Superior temporal gyrus (tissue), 1 donor: Measurements from ENCODE around the gene CCHCR1.

Source experiments
- DNase-seq: peaks from one replicate; pipeline ENCODE4 v3.0.0-alpha.2; 2016; ENCODE audit errors: extremely low spot score

Gene CCHCR1

GRCh38 chr6:31129130-31129529 is 28.5 kb downstream of the CCHCR1 start:
- no peak for DNase-seq

DNA sequence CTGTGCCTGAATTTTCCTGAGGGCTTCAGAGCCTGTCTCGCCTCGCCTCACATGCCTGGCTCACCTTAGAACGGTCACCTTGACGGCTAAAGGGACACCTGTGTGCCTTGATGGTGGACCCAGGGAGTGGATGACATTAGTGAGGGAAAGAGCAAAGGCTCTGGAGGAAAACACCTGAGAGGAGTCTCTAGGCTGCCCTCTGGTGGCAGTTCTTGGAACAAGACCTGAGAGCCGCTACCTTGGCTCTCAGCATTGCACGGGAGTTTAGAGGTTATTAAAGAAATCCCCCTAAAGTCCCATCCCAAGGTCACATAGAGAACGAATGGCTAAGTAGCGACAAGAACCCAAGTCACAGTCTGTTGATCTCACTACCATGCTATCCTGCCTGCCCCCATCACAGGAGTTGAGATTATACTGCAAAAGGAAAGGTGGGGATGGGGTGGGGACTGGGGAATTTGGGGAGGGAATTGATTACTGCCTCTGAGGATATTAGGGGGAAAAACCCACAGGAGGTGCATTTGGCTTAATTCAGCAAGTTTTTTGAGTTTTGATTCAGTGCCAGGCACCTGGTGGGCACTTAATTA is 29.4 kb downstream of the CCHCR1 start:
- DNase-seq: peak; percentile 69

GRCh38 chr6:31126396-31127175 is 31.0 kb downstream of the CCHCR1 start:
- DNase-seq: no peak

DNA sequence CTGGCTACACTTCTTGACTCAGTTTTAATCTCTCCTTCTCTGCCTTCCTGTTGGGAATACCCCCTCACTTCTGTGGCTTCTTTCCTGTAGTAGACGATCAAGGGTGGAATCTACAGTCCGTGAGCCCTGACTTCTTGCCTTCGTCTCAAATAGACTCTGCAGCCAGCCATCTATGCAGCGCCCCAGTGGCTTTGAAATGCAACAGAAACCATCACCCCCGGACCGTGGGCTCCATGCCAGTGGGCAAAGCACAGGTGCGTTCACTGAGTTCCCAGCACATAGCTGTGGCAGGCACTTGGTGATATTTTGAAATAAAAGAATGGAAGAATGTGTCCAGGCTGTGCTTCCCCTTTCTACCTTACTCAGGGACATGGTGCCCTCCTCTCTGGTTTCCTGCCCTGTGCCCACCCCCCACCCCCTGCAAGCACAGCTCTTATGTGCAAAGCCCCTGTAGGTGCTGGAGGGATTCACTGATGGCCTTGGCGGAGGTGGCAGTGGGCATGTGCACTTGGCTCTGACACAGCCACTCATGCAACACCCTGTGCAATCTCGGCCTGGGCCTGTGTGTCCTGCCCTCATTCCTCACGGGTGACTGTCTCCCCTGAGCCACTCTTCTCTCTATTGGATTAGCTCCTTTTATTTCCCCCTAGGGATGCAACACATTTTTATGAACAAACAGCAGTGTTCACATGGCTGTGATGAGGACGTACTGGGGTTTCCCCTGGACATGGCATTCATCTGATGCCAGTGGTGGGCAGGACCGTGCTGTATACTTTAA is 31.8 kb downstream of the CCHCR1 start:
- no peak for DNase-seq

DNA sequence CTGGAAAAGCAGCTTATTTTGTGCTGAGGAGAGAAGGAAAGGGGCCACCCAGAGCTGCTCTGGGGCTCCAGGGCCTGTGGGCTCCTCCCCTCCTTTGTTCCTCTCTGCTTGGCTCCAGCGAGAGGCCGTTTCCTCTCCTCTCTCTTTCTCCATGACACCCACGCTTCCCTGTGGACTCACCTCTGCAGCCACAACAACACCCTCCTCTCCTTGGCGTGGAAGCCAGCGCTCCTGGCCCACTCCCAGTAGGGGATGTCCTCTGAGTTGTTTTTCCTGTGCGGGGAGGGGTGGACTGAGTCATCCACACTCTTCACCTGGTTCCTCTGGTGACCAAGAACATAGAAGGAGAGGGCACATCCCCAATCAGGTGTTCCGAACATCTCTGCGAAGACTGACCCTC is 32.4 kb downstream of the CCHCR1 start:
- no peak for DNase-seq

- DNase-seq: no peak
Observed at GRCh38 chr6:31122791-31123706, 34.6 kb downstream of the CCHCR1 start.

DNA sequence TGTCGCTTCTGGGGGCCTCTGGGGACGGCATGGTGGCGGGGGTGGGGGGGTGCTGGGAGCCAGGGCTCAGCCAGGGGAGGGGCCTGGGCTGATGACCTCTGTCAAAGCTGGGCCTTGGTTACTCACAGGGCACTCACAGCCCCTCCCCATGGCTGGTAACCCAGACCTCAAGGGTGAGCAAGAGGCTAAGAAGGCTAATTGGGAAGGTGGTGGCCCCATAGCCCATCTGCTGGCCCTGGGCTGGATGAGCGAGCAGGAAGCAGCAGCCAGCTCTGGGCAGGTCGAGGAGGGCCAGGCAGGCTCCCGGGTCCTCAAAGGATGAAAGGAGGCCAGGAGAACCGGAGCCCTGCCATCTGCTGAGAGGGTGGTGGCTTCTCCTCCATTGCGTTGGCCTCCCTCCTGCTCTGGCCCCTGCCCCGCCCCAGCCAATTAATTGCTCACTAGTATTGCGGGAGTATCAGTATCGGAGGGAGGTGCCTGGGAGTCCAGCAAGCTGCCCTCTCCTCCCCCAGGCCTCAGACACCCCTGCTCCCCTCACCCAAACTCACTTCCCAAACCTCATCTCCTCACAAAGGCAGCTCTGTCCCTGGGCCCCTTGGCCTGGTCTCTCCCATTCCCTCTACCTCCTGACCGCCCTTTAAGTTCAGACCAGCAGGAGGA is 36.3 kb downstream of the CCHCR1 start:
- no peak for DNase-seq

DNA sequence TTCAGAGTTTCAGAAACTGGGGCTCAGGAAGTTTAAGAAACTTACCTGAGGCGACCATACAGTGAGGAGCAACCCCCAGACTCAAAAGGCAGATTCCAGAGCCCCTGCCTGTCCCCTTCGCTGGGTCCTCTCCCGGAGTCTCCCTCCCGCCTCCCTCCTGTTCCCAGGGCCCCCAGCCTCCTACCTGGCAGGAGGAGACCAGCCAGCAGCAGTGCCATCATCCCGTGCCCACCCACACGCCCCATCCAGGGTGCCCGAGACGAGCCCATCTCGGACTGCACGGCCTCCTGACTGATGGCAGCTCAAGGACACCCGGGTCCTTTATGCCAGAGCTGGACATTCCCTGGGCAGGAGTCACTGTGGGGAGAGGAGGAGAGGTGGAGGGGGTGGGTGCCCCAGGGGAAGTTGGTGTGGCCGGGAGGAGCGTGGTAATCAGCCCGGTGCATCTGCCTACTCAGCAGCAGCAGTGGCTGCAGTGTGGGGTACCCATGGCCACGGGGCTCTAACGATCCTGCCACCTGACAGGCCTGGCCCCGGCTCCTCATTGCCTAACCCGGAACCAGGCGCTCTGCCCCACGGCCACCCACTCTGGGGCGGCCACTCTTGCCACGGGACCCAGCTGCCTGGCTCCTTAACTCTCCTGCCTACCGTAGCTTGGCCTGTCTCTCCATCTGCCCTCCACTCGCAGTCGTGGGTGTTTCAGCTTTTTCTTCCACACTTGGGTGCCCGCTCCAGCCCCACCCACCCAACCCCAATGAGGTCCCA is 37.3 kb downstream of the CCHCR1 start, which contains the start of gene CDSN:
Gene CDSN (minus strand): TSS at position 296 of the 765 bp plus-strand sequence. CDS start 27 bp downstream, at position 269.
- DNase-seq: no peak

GRCh38 chr6:31118178-31118577 is 39.4 kb downstream of the CCHCR1 start:
- DNase-seq: no peak

DNA sequence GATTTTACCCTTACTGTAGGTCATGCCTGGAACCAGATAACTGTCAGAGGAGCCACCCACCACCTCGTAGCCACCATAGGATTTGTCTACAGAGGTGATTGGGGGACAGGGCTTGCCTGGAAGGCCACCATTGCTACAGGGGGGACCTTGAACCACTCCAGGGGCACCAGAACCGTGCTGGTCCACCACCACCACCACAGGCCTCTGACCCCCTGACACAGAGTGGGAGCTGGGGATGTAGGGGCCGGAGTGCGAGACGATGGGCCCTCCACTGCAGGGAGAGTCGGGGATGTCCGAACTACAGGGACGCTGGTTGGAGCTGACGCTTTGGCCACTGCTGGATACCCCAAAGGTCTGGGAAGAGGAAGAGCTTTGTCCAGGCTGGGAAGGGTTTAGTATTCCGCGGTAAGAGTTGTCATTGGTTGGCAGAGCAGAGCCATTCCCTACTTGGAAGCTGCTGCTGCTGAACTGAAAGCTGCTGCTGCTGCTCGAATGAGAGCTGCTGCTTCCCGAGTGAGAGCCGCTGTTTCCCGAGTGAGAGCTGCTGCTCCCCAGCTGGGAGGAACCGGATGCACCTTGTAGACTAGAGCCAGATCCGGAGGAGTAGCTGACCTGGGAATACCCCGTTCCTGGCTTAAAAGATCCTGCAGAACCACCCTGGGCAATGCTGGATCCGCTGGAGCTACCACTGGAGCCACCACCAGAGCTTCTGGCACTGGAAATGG is 40.8 kb downstream of the CCHCR1 start:
- no peak for DNase-seq

- no peak for DNase-seq
Observed at GRCh38 chr6:31115941-31116560, 41.6 kb downstream of the CCHCR1 start.

DNA sequence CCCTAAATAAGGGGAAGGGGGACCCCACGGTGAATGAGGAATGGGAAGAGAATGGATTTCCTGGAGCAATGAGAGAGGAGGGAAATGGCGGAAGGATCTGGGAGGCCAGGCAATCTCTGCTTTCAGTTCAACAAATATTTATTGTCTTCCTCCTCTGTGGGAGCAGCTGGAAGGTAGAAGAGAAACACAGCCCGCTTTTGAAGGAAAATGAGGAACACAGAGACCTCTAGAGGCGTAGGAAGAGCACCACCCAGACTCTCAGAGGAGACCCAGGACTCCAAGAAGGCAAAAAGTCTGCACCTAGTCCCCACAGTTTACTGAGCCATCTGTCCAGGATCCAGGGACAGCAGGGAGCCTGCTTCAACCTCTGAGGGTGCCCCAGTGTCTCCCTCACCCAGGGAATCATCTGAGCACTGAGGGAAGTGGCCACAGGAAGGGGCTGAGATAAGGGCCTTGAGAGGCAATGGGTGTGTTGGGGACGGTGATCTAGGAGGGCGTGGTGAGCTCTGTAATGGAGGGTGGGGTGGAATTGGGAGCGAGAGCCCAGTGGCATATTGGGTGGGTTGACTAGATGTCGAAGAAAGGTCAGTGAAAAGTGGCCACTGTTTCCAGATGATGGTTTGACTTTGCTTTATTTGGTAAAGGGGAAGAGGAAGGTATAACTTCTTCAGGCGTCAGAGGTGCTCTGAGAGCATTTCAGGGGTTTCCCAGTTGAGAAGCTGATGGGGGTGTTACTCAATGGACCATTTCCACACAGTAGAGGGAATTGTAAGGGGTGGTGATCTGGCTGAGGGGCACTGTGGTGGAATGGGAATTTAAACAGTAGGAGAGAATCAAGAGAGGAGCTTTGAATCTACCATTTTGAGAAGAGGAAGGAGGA is 42.4 kb downstream of the CCHCR1 start:
- peak; percentile 76 for DNase-seq

DNA sequence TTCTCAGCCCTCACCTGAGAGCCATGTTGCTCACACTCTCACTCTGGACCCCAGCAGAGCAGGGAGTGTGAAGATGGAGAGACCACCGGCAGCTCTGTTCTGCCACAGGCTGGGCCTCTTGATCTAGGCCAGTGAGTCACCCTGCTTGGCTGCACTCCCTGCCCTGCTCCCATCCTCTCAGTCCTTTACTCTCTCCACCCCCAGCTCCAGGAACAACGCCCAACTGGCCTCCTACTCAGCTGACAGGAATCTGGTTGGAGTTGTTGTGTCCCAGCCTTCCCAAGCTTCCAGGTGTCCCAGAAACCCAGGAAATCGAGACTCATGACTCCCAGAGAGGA is 43.1 kb downstream of the CCHCR1 start, which contains the start of gene PSORS1C1:
Gene PSORS1C1 (plus strand): TSS at position 260 of the 338 bp plus-strand sequence. CDS start 14,833 bp downstream, outside the sequence.
- peak; percentile 62 for DNase-seq

DNA sequence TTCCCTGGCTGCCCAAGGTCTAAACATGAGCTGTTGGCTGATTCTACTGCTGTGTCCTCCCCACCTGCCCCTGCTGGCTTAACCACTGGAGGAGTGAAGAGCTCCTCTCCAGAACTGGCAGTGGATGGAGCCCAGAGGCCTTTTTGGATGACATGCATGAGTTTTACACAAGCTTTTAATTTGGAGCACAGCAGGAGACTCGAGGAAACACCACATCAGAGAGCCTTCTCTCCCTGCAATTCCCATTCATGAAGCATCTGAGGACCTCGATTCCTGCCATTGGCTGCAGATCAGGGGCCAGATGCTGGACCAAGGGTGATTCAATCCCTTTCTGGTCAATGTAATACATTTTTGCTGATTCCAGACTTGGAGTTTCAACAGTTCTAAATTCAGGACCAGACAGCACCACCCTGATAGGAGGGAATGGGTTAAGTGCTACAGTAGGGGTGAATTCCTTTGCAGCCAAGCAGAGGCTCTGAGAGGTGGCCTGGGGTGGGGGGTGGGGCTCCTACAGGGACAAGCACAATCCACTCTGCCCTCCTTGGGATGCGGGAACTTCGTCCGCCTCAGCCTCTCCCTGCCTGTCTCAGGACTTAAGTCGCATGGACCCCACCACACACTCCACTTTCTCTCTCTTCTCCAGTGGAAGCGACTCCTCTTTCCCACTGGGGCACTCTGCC is 43.6 kb downstream of the CCHCR1 start:
- no peak for DNase-seq

- DNase-seq: no peak
Observed at GRCh38 chr6:31112478-31112877, 45.1 kb downstream of the CCHCR1 start, which contains the start of gene C6orf15. Gene C6orf15 (minus strand): TSS chr6:31112575. CDS start chr6:31112555, 20 bp downstream.

GRCh38 chr6:31111712-31112111 is 45.9 kb downstream of the CCHCR1 start:
- no peak for DNase-seq

- no peak for DNase-seq
Observed at GRCh38 chr6:31110825-31111582, 46.6 kb downstream of the CCHCR1 start.
